B cell (primary cell): ENCODE measurements around the gene RNF223. TPM values are rescaled to one million over a fixed set of nuclear protein-coding genes. Genes with fewer than 3 reads are reported as not detected.
A peak's percentile ranks its signal among the peaks of the same experiment; 100 is the strongest.
"Not testable (repeated sequence)": the region's sequence is repeated elsewhere in the genome, so short reads cannot be mapped to it uniquely, and the experiment has no call there.

Experiments used
- ATAC-seq: fragments of 200-7000 bp; cut with Tn5 transposase; one replicate; pipeline ENCODE4 v1.10.0; 2021; ENCODE audit warnings: low read depth, mild to moderate bottlenecking, moderate number of reproducible peaks, moderate library complexity
- CTCF ChIA-PET: fragments of 350-600 bp; sonication (Branson Sonifier 250); formaldehyde crosslinking; loops from one replicate; lab custom pipeline; 2021; ENCODE audit warnings: antibody characterized with exemption, inconsistent platforms; lab: Charles Lee
- POLR2A ChIA-PET: fragments of 350-600 bp; sonication (Branson Sonifier 250); formaldehyde crosslinking; loops from one replicate; lab custom pipeline; 2021; ENCODE audit warnings: antibody characterized with exemption; lab: Charles Lee
- DNase-seq: peaks from one replicate; pipeline ENCODE4 v3.0.0; 2013
- H2AFZ ChIP-seq: 2 replicates; pipeline ENCODE4 v1.6.1; 2012; ENCODE audit warnings: mild to moderate bottlenecking, low read depth, low read length; ENCODE audit not compliant: insufficient read depth, poor library complexity, severe bottlenecking
- H3K27ac ChIP-seq, 2 donors: 1 replicate in 1 of 2; 2 replicates in 1 of 2; pipeline ENCODE4 v1.5.1; 2012 to 2013; ENCODE audit warnings: low read length in 2 of 2, mild to moderate bottlenecking in 2 of 2, moderate library complexity in 1 of 2
- H3K27me3 ChIP-seq, 4 experiments: fragments of 200-600 bp in 1 of 4; sonication (generic) in 1 of 4; replicated peaks in 1 of 4; 1 replicate in 2 of 4; 2 replicates in 2 of 4; pipeline versions ENCODE4 v1.6.1 to v1.7.0; 2013 to 2016; ENCODE audit warnings: low read length in 3 of 4, mild to moderate bottlenecking in 2 of 4, mixed read lengths in 1 of 4, moderate library complexity in 1 of 4; ENCODE audit not compliant: insufficient read depth in 4 of 4, control insufficient read depth in 3 of 4; ENCODE audit errors: control extremely low read depth in 1 of 4
- H3K36me3 ChIP-seq, 2 experiments: replicated peaks in 1 of 2; 1 replicate in 1 of 2; 2 replicates in 1 of 2; pipeline versions ENCODE4 v1.6.1 to v1.7.1; 2013; ENCODE audit warnings: low read length in 1 of 2; ENCODE audit not compliant: insufficient read depth in 2 of 2, control insufficient read depth in 1 of 2; ENCODE audit errors: control extremely low read depth in 1 of 2, extremely low read depth in 1 of 2
- H3K4me1 ChIP-seq, 2 donors: fragments of 200-600 bp in 1 of 2; sonication (generic) in 1 of 2; 1 replicate in 1 of 2; 2 replicates in 1 of 2; pipeline versions ENCODE4 v1.5.1 to v1.6.1; 2013 to 2017; ENCODE audit warnings: low read length in 2 of 2; ENCODE audit not compliant: control insufficient read depth in 2 of 2, insufficient read depth in 2 of 2
- H3K4me2 ChIP-seq: replicated peaks from 2 replicates; pipeline ENCODE3; 2012; ENCODE audit warnings: mild to moderate bottlenecking, low read depth, low read length; ENCODE audit not compliant: poor library complexity, severe bottlenecking
- H3K4me3 ChIP-seq, 5 experiments: fragments of 200-600 bp in 1 of 5; sonication (generic) in 1 of 5; 1 replicate in 3 of 5; 2 replicates in 2 of 5; pipeline versions ENCODE4 v1.5.1 to v1.7.0; 2011 to 2016; ENCODE audit warnings: low read length in 4 of 5, mild to moderate bottlenecking in 4 of 5, low read depth in 2 of 5, control low read depth in 1 of 5, moderate library complexity in 1 of 5; ENCODE audit not compliant: insufficient read depth in 1 of 5; ENCODE audit errors: control extremely low read depth in 1 of 5, extremely low read depth in 1 of 5
- H3K79me2 ChIP-seq: fragments of 200-600 bp; sonication (generic); one replicate; pipeline ENCODE4 v1.6.0; 2016; ENCODE audit warnings: low read length; ENCODE audit not compliant: control insufficient read depth, insufficient read depth
- H3K9ac ChIP-seq: fragments of 200-600 bp; sonication (generic); 2 replicates; pipeline ENCODE4 v1.6.1; 2017; ENCODE audit warnings: mild to moderate bottlenecking, low read length, moderate library complexity
- H3K9me3 ChIP-seq, 3 donors: one replicate each; pipeline versions ENCODE4 v1.6.1 to v1.7.1; 2013; ENCODE audit warnings: low read length in 2 of 3; ENCODE audit not compliant: control insufficient read depth in 2 of 3, insufficient read depth in 1 of 3; ENCODE audit errors: control extremely low read depth in 1 of 3
- H4K20me1 ChIP-seq: 2 replicates; pipeline ENCODE4 v1.6.0; 2012; ENCODE audit warnings: mild to moderate bottlenecking, low read length; ENCODE audit not compliant: insufficient read depth, control insufficient read depth, poor library complexity, severe bottlenecking
- H3K27ac Mint-ChIP-seq: one replicate; pipeline ENCODE4 v1.8.0; 2021; ENCODE audit warnings: mixed read lengths
- H3K27me3 Mint-ChIP-seq: one replicate; pipeline ENCODE4 v1.8.0; 2021; ENCODE audit warnings: mixed read lengths
- H3K4me1 Mint-ChIP-seq: one replicate; pipeline ENCODE4 v1.8.0; 2021; ENCODE audit warnings: mixed read lengths
- H3K4me3 Mint-ChIP-seq: one replicate; pipeline ENCODE4 v1.8.0; 2021; ENCODE audit warnings: mixed read lengths
- H3K9me3 Mint-ChIP-seq: one replicate; pipeline ENCODE4 v1.8.0; 2022; ENCODE audit warnings: mixed read lengths; ENCODE audit not compliant: insufficient read depth
- EZH2 ChIP-seq: IDR thresholded peaks from 2 replicates; pipeline ENCODE4 v1.6.1; 2012; ENCODE audit warnings: borderline replicate concordance, low read depth, mild to moderate bottlenecking, moderate library complexity, low read length; ENCODE audit not compliant: insufficient read depth, poor library complexity, severe bottlenecking
- WGBS: methylation state at CpG from one replicate; pipeline ENCODE4 v1.1.5; 2013; ENCODE audit warnings: missing lambda C conversion rate; ENCODE audit not compliant: insufficient coverage; 5-methylcytosine and 5-hydroxymethylcytosine counted together
- intact Hi-C: fragments of 100-400 bp; cut with micrococcal nuclease; formaldehyde crosslinking; loops from one replicate; pipeline ENCODE4 v1.10.0; 2022
- polyA plus RNA-seq: library from polyadenylated mRNA; depleted of rRNA; stranded (reverse); fragments of >200 nt; gene quantifications from 2 replicates; pipeline ENCODE4 v1.2.3, GENCODE V29; 2012
- total RNA-seq, 2 donors: library from RNA; stranded (reverse); fragments of 120-200 nt in 1 of 2; gene quantifications; 1 replicate in 1 of 2; 2 replicates in 1 of 2; pipeline versions ENCODE4 v1.2.3 to v1.2.4, GENCODE V29; 2013 to 2022
- TF ChIP-seq, protein P1 (sequence below): fragments of 200-600 bp; IDR thresholded peaks from one replicate; pipeline ENCODE4 v1.8.0; 2022; ENCODE audit warnings: antibody characterized with exemption, mild to moderate bottlenecking

Gene RNF223
- total and polyA plus RNA-seq, 2 donors (not counting 1 experiment from before 2014, with no cell fraction given): not detected

DNA sequence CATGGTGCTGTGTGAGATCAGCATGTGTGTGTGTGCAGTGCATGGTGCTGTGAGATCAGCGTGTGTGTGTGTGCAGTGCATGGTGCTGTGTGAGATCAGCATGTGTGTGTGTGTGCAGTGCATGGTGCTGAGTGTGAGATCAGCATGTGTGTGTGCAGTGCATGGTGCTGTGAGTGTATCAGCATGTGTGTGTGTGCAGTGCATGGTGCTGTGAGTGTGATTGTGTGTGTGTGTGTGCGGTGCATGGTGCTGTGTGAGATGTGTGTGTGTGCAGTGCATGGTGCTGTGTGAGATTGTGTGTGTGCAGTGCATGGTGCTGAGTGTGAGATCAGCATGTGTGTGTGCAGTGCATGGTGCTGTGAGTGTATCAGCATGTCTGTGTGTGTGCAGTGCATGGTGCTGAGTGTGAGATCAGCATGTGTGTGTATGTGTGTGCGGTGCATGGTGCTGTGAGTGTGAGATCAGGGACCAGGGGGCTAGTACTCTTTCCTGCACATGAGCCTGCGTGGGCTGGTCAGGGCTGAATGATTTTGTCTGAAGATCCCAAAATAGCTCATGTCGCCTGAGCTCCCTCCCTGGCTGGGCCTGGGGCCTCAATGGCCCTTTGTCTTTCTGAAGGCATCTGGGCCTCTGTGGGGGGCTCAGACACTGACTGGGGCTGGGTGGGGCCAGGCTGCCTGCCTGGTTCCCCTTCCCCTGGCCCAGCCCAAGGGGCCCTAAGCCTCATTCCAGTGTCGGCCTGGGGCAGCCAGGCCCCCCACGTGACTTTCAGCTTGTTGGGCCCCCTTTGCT is 43.0 kb downstream of the RNF223 start:
- not testable (repeated sequence) for H3K4me3 ChIP-seq, H3K9ac ChIP-seq, H2AFZ ChIP-seq, H3K27me3 Mint-ChIP-seq, H3K9me3 ChIP-seq, H3K4me3 Mint-ChIP-seq, H3K36me3 ChIP-seq, ATAC-seq, DNase-seq, H3K27ac ChIP-seq, H3K79me2 ChIP-seq, H3K27ac Mint-ChIP-seq, H3K9me3 Mint-ChIP-seq, H4K20me1 ChIP-seq
- WGBS: 42% methylated on average over 5 of the region's 7 CpGs
- intact Hi-C loops: loop anchor here (5.0 to 10.0 kb wide), 3 partner anchors 174 to 276 kb away; partner anchors contain the start of genes ACAP3, B3GALT6, PUSL1 and SDF4
- Histone ChIP-seq H3K4me1 (peaks cover 28 to 29% of the 10 kb centered on the region in 2 donors), H3K27me3 (peaks cover 0 to 27% (median 4%) of the 10 kb centered on the region in 4 experiments), H3K4me2 (peak overlapping the region; percentile 22)
- CTCF ChIA-PET: interaction anchor here (0.6 to 5.0 kb wide), 11 partner anchors 13 to 364 kb away, joined by 3 to 28 read pairs (median 9); partner anchors contain the start of gene PERM1
- peaks cover 17% of the 10 kb centered on the region for H3K4me1 Mint-ChIP-seq
- POLR2A ChIA-PET: interaction anchor here (1.1 kb wide), 2 partner anchors 9 kb away, joined by 3 to 4 read pairs; no protein-coding TSS in a partner anchor

DNA sequence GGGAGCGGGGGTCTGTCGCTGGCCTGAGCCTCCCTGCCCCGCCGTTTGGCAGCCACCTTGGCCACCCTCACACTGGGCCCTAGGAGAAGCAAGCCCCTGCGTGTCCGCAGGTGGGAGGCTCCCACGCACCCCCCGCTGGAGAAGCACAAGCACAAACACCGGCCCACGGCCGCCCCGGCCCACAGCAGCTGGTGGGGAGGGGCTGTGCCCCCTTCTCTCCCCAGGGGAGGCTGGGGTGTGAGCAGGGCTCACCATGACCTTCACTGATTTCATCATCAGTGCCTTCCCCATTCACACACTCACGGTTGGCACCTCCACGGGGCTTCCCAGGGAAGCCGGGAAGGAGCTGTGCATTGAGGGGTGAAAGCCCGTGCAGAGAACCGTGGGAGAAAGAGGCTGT is 46.3 kb downstream of the RNF223 start:
- Histone ChIP-seq H2AFZ (no peak overlapping the region), H3K4me3 (no peak overlapping the region), H3K27ac (no peak overlapping the region), H3K9ac (no peak overlapping the region), H3K36me3 (peaks cover 0 to 2% of the 10 kb centered on the region in 2 experiments), H4K20me1 (no peaks in the 10 kb centered on the region), H3K27me3 (peaks cover 0 to 18% (median 2%) of the 10 kb centered on the region in 4 experiments), H3K9me3 (no peaks in the 10 kb centered on the region), H3K79me2 (no peaks in the 10 kb centered on the region), H3K4me2 (no peak overlapping the region), H3K4me1 (peaks cover 20 to 21% of the 10 kb centered on the region in 2 donors)
- no peak for TF ChIP-seq EZH2
- TF ChIP-seq, protein P1, sequence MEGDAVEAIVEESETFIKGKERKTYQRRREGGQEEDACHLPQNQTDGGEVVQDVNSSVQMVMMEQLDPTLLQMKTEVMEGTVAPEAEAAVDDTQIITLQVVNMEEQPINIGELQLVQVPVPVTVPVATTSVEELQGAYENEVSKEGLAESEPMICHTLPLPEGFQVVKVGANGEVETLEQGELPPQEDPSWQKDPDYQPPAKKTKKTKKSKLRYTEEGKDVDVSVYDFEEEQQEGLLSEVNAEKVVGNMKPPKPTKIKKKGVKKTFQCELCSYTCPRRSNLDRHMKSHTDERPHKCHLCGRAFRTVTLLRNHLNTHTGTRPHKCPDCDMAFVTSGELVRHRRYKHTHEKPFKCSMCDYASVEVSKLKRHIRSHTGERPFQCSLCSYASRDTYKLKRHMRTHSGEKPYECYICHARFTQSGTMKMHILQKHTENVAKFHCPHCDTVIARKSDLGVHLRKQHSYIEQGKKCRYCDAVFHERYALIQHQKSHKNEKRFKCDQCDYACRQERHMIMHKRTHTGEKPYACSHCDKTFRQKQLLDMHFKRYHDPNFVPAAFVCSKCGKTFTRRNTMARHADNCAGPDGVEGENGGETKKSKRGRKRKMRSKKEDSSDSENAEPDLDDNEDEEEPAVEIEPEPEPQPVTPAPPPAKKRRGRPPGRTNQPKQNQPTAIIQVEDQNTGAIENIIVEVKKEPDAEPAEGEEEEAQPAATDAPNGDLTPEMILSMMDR: no peak
- H3K27me3 Mint-ChIP-seq: no peaks in the 10 kb centered on the region
- no peak overlapping the region for H3K27ac Mint-ChIP-seq
- H3K9me3 Mint-ChIP-seq: no peaks in the 10 kb centered on the region
- no peak overlapping the region for H3K4me3 Mint-ChIP-seq
- no peak for DNase-seq
- peaks cover 12% of the 10 kb centered on the region for H3K4me1 Mint-ChIP-seq
- intact Hi-C loops: no loop called here
- 87% methylated on average over 12 of the region's 17 CpGs for WGBS
- ATAC-seq: no peak
- POLR2A ChIA-PET: interaction anchor here (1.6 kb wide), 1 partner anchor 36 kb away, joined by 3 read pairs; no protein-coding TSS in a partner anchor
- CTCF ChIA-PET: no interaction called here
